Measurements from ENCODE around the gene GRIK1.

GRIK1 gene

DNA sequence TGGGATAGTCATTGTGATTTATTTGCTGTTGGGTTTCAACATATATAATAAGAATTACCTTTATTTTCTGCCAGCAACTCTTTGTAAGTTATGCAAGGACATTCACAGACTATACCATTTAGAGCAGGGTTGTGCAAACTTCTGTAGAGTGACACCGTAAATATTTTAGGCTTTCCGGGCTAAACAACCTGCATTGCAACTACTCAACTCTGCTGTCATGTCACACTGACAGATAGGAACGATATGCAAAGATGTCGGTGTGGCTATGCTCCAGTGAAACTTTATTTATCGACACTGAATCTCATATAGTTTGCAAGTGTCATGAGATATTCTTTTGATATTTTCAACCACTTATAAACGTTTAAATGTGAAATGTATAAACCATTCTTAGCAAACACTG is 430.7 kb downstream of the GRIK1 start:
- H3K36me3 Mint-ChIP-seq: peaks cover 13% of the 10 kb centered on the region
- H3K9me3 Mint-ChIP-seq: peaks cover 8% of the 10 kb centered on the region
- no peak overlapping the region for H3K27ac Mint-ChIP-seq
- no peak overlapping the region for H3K4me3 Mint-ChIP-seq
- no peak for ATAC-seq (ENCODE audit: low read depth)
- peaks cover 7% of the 10 kb centered on the region for H3K4me1 Mint-ChIP-seq
- no peaks in the 10 kb centered on the region for H3K27me3 Mint-ChIP-seq
- no peak for DNase-seq (ENCODE audit: low spot score in 2 of 2)

DNA sequence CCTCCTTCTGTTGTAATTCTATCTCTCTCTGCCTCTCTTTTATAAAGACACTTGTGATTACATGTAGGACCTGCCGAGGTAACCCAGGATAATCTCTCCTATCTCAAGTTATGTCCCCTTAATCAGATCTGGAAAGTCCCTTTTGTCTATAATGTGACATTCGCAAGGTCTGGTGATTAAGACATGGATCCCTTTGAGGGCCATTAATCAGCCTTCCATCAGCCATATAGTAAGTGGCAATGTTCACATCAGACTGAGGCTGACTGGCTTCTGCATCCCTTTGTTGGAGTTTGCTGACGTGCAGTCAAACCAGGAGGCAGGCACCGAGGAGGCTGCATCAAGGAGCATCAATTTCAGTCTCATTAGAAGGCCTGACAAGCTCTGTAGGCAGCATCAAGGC is 431.5 kb downstream of the GRIK1 start:
- Mint-ChIP-seq H3K4me3 (no peak overlapping the region), H3K27me3 (no peaks in the 10 kb centered on the region), H3K36me3 (peaks cover 10% of the 10 kb centered on the region), H3K9me3 (peaks cover 3% of the 10 kb centered on the region), H3K27ac (no peak overlapping the region), H3K4me1 (peaks cover 7% of the 10 kb centered on the region)
- ATAC-seq (ENCODE audit: low read depth) (no peak), DNase-seq (ENCODE audit: low spot score in 2 of 2) (no peak)

GRCh38 chr21:29506947-29507346 is 432.8 kb downstream of the GRIK1 start:
- ATAC-seq (ENCODE audit: low read depth) (no peak), DNase-seq (ENCODE audit: low spot score in 2 of 2) (no peak)
- no peaks in the 10 kb centered on the region for H3K9me3 Mint-ChIP-seq
- no peak overlapping the region for H3K4me3 Mint-ChIP-seq
- peaks cover 7% of the 10 kb centered on the region for H3K4me1 Mint-ChIP-seq
- no peak overlapping the region for H3K27ac Mint-ChIP-seq
- peaks cover 8% of the 10 kb centered on the region for H3K36me3 Mint-ChIP-seq
- H3K27me3 Mint-ChIP-seq: no peaks in the 10 kb centered on the region

DNA sequence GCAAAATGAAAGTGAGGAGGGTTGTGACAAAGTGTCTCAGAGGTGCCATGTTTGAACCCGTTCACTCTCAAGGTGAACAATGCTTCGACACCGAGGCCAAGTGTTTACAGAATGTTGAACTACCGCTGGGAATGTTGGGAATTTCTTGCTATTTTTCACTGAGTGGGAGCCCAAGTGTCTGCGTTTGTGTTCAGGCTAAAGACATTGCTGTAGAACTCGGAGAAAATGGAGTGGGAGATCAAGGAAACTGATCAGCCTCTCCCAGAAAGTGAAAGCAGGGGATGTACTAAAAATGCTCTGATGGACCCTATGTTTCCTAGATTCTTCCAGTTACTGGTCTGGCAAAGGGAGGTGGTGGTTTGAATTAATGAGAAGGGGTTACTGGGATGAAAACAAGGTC is 433.6 kb downstream of the GRIK1 start:
- DNase-seq (ENCODE audit: low spot score in 2 of 2) (no peak), ATAC-seq (ENCODE audit: low read depth) (no peak)
- Mint-ChIP-seq H3K4me1 (peaks cover 7% of the 10 kb centered on the region), H3K36me3 (peaks cover 7% of the 10 kb centered on the region), H3K27me3 (no peaks in the 10 kb centered on the region), H3K27ac (no peak overlapping the region), H3K4me3 (no peak overlapping the region), H3K9me3 (no peaks in the 10 kb centered on the region)

- Mint-ChIP-seq H3K4me3 (no peak overlapping the region), H3K4me1 (peaks cover 7% of the 10 kb centered on the region), H3K36me3 (peaks cover 3% of the 10 kb centered on the region), H3K9me3 (no peaks in the 10 kb centered on the region), H3K27me3 (no peaks in the 10 kb centered on the region), H3K27ac (no peak overlapping the region)
- ATAC-seq (ENCODE audit: low read depth): no peak
- DNase-seq (ENCODE audit: low spot score in 2 of 2): no peak
Measured at GRCh38 chr21:29504751-29505321, 435.0 kb downstream of the GRIK1 start.

- ATAC-seq (ENCODE audit: low read depth) (no peak), DNase-seq (ENCODE audit: low spot score in 2 of 2) (no peak)
- Mint-ChIP-seq H3K4me1 (peaks cover 6% of the 10 kb centered on the region), H3K36me3 (peaks cover 8% of the 10 kb centered on the region), H3K4me3 (no peak overlapping the region), H3K27ac (no peak overlapping the region), H3K9me3 (peaks cover 1% of the 10 kb centered on the region), H3K27me3 (no peaks in the 10 kb centered on the region)
Measured at GRCh38 chr21:29501451-29501850, 438.3 kb downstream of the GRIK1 start.

GRCh38 chr21:29499734-29500343 is 440.0 kb downstream of the GRIK1 start:
- H3K27ac Mint-ChIP-seq: no peak overlapping the region
- no peaks in the 10 kb centered on the region for H3K4me1 Mint-ChIP-seq
- H3K27me3 Mint-ChIP-seq: no peaks in the 10 kb centered on the region
- H3K36me3 Mint-ChIP-seq: peaks cover 10% of the 10 kb centered on the region
- H3K9me3 Mint-ChIP-seq: peaks cover 1% of the 10 kb centered on the region
- DNase-seq (ENCODE audit: low spot score in 2 of 2) (no peak), ATAC-seq (ENCODE audit: low read depth) (peak; percentile 14)
- no peak overlapping the region for H3K4me3 Mint-ChIP-seq

DNA sequence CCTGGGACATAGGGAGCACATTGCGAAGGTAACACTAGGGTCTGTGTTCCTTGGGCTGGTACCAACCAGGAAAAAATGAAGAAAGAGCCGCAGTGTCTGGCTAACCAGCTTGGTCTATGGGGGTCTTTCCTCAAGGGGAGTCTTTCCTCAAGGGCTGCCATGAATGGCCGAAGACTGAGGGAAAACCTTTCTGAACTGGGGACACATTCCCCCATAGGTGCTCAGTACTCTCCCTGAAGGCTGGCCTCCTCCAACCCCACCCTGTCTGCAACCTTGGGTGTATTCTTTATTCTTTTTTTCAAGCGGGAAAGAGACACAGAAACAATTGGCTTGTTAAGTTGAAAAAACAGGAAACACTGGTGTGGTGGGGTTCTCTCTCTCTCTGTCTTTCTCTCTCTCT is 440.6 kb downstream of the GRIK1 start:
- Mint-ChIP-seq H3K27ac (no peak overlapping the region), H3K4me3 (no peak overlapping the region), H3K36me3 (peaks cover 10% of the 10 kb centered on the region), H3K27me3 (no peaks in the 10 kb centered on the region), H3K9me3 (peaks cover 1% of the 10 kb centered on the region), H3K4me1 (no peaks in the 10 kb centered on the region)
- ATAC-seq (ENCODE audit: low read depth): no peak
- no peak for DNase-seq (ENCODE audit: low spot score in 2 of 2)

GRCh38 chr21:29496337-29496736 is 443.5 kb downstream of the GRIK1 start:
- Mint-ChIP-seq H3K4me1 (no peaks in the 10 kb centered on the region), H3K27ac (no peak overlapping the region), H3K36me3 (peaks cover 12% of the 10 kb centered on the region), H3K9me3 (peaks cover 6% of the 10 kb centered on the region), H3K27me3 (no peaks in the 10 kb centered on the region), H3K4me3 (no peak overlapping the region)
- DNase-seq (ENCODE audit: low spot score in 2 of 2) (no peak), ATAC-seq (ENCODE audit: low read depth) (no peak)

DNA sequence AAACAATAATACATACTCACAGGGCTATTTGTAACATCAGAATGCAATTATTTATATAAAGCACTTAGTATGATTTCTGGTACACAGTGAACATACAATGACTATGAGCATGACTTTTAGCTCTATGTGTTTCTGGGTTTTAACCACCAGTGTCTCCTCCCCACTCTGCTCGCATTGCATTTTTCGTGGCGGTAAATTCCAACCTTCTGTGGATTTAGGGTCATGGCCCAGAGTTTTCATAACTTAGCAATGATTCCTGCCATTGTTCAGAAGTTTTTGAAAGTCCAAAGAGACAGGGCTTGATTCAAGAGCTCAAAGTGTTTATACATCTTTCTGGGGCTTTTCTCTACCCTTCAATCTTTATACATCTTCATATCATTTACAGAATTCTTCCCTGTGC is 449.8 kb downstream of the GRIK1 start:
- Mint-ChIP-seq H3K4me3 (no peak overlapping the region), H3K36me3 (peaks cover 10% of the 10 kb centered on the region), H3K4me1 (no peaks in the 10 kb centered on the region), H3K27me3 (no peaks in the 10 kb centered on the region), H3K27ac (no peak overlapping the region), H3K9me3 (peaks cover 4% of the 10 kb centered on the region)
- ATAC-seq (ENCODE audit: low read depth): no peak
- DNase-seq (ENCODE audit: low spot score in 2 of 2): no peak

DNA sequence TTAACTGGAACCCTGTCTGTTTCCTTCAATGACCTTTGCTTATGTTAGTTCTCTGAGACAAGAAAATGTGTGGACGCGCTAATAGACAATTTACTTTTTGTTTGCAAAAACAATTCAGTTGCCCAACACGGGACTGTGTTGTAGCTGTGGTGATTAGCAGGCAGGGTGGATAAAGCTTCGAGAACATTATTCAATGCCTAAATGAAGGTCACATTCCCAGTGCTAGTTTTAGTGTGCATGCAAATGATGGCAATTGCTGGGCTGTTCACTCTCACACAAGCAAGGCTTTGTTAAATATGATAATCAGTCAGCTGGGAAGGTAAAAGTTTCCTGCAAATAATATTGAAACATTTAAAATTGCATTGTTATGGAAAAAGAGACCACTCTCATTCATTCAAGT is 452.6 kb downstream of the GRIK1 start:
- H3K27me3 Mint-ChIP-seq: no peaks in the 10 kb centered on the region

More for the DNA sequence above, 452.6 kb downstream of the GRIK1 start:
- H3K4me3 Mint-ChIP-seq: no peak overlapping the region
- DNase-seq (ENCODE audit: low spot score in 2 of 2): no peak
- H3K4me1 Mint-ChIP-seq: no peaks in the 10 kb centered on the region
- ATAC-seq (ENCODE audit: low read depth): no peak
- H3K27ac Mint-ChIP-seq: no peak overlapping the region
- H3K36me3 Mint-ChIP-seq: peaks cover 6% of the 10 kb centered on the region
- peaks cover 4% of the 10 kb centered on the region for H3K9me3 Mint-ChIP-seq

All from memory B cell (primary cell).